ENCODE measurements around the gene CDH22.

The CDH22 gene

GRCh38 chr20:46308258-46309157 is at the start of gene CDH22:
TSS of gene CDH22 (minus strand) at chr20:46308498. CDS start at chr20:46251294, 57,204 bp downstream.
- DNase-seq (ENCODE audit: low read depth, low spot score): no peak

GRCh38 chr20:46357030-46357514 is 48.8 kb upstream of the CDH22 start:
- DNase-seq (ENCODE audit: low read depth, low spot score): no peak

- DNase-seq (ENCODE audit: low read depth, low spot score): no peak
These were observed 48.1 kb upstream of the CDH22 start for GRCh38 chr20:46356195-46357029.

- DNase-seq (ENCODE audit: low read depth, low spot score): no peak
These were observed 47.5 kb upstream of the CDH22 start for GRCh38 chr20:46355778-46356177.

GRCh38 chr20:46354920-46355654 is 46.8 kb upstream of the CDH22 start:
- no peak for DNase-seq (ENCODE audit: low read depth, low spot score)

- DNase-seq (ENCODE audit: low read depth, low spot score): no peak
These were observed 45.9 kb upstream of the CDH22 start for GRCh38 chr20:46354207-46354555.

GRCh38 chr20:46353500-46354206 is 45.4 kb upstream of the CDH22 start:
- no peak for DNase-seq (ENCODE audit: low read depth, low spot score)

- no peak for DNase-seq (ENCODE audit: low read depth, low spot score)
These were observed 44.2 kb upstream of the CDH22 start for GRCh38 chr20:46352370-46352938.

GRCh38 chr20:46351357-46352058 is 43.2 kb upstream of the CDH22 start:
- no peak for DNase-seq (ENCODE audit: low read depth, low spot score)

- no peak for DNase-seq (ENCODE audit: low read depth, low spot score)
These were observed 42.6 kb upstream of the CDH22 start for GRCh38 chr20:46350986-46351267.

GRCh38 chr20:46350201-46350985 is 42.1 kb upstream of the CDH22 start:
- peak; percentile 71 for DNase-seq (ENCODE audit: low read depth, low spot score)

GRCh38 chr20:46349742-46350056 is 41.4 kb upstream of the CDH22 start:
- DNase-seq (ENCODE audit: low read depth, low spot score): no peak

GRCh38 chr20:46349035-46349741 is 40.9 kb upstream of the CDH22 start:
- DNase-seq (ENCODE audit: low read depth, low spot score): no peak

- DNase-seq (ENCODE audit: low read depth, low spot score): no peak
These were observed 39.8 kb upstream of the CDH22 start for GRCh38 chr20:46347841-46348803.

GRCh38 chr20:46346770-46347169 is 38.5 kb upstream of the CDH22 start:
- no peak for DNase-seq (ENCODE audit: low read depth, low spot score)

- DNase-seq (ENCODE audit: low read depth, low spot score): no peak
These were observed 36.3 kb upstream of the CDH22 start for GRCh38 chr20:46344488-46345162.

GRCh38 chr20:46343975-46344357 is 35.7 kb upstream of the CDH22 start:
- DNase-seq (ENCODE audit: low read depth, low spot score): no peak

All from brain pericyte (primary cell).